NOMO-1 (cell line): ENCODE measurements around the gene RNPS1.
"Not testable (repeated sequence)": the region's sequence is repeated elsewhere in the genome, so short reads cannot be mapped to it uniquely, and the experiment has no call there.

Source experiments
- DNase-seq, 2 experiments: peaks; one replicate each; lab custom pipeline; 2025; ENCODE audit not compliant: unreplicated experiment in 2 of 2; lab: John Stamatoyannopoulos, UW

The RNPS1 gene

DNA sequence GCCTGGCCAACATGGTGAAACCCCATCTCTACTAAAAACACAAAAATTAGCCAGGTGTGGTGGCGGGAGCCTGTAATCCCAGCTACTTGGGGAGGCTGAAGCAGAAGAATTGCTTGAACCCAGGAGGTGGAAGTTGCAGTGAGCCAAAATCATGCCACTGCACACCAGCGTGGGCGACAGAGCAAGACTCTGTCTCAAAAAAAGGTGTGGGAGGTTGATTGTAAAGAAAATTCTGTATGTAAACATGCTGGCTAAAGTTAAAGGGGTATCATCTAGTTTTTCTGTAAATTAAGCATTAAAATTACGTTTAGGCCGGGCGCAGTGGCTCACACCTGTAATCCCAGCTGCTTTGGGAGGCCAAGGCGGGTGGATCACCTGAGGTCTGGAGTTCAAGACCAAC is 9.4 kb downstream of the RNPS1 start:
- not testable (repeated sequence) for DNase-seq

DNA sequence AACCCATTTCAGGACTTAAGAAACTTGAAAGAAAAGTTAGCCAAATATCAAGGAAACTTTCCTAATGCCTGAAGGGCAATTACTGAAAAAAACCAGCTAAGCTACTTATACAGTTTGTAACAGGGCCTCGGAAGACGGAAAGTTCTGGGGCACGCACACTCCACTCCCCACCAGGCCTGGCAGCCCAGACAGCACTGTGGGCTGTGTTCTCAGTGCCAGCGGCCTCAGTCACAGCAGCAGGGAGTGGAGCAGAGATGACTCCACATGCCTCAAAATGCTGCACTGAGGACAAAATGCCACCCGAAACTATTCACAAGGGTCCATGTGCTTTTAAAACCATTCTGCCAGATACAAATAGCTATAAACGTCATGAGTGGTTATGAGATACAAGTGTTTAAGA is 10.2 kb downstream of the RNPS1 start:
- no peak for DNase-seq

DNA sequence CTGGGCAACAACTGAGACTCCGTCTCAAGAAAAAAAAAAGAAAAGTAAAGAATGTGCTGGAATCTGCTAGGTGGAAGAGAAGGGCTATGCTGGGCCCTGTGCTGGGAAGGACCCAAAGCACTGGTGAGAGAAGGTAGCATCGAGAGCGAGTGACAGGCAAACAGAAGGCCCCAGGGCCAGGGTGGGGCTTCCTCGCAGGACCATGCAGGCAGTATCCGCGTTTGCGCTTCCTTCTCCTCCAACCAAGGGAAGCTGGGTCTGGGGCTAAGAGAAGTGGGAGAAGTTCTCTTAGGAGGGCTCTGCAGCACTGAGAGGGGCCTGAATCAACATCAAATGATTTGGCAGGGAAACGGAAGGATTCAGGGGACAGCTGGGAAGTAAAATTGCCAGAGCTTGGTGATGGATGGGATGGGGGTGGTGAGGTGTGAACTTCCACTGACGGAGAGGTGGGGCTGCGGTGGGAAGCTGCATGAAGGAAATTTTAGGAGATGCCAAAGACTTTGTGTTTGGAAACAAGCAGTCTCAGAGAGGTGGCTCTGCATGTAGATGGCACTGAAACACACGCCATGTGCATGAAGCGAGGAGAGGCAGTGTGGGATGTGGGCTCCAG is 11.3 kb downstream of the RNPS1 start:
- DNase-seq = no peak

DNA sequence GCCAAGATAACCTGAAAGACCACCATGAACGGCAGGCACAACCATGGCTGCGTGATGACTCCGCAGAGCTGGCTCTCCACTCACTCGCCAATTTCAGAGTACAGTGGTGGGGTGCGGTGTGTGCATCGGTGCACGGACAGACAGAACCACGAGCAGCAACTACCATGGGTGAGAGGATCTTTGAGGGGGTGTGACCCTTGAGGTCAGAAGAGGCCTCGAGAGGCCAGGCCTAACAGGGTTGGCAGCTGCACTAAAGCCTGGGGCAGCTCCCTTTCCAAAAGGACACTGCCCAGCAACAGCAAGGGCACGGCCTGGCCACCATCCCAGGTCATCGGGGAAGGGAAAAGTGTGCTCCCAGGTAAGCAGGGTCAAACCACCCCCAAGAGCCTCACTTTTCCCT is 14.6 kb downstream of the RNPS1 start:
- DNase-seq = no peak

DNA sequence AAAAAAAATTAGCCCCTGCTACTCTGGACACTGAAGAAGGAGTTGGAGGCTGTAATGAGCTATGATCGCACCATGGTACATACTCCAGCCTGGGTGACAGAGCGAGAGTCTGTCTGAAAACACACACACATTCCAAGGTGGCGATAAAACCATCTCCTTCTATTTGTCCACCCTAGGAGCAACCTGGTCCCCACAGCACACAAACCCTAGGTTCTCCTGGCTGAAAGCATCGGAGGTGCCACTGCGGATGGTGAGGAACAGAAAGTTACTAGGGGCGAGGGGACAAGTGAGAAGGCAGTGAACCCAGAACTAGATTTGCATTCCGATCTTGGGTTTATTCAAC is 15.1 kb downstream of the RNPS1 start:
- no peak for DNase-seq

DNA sequence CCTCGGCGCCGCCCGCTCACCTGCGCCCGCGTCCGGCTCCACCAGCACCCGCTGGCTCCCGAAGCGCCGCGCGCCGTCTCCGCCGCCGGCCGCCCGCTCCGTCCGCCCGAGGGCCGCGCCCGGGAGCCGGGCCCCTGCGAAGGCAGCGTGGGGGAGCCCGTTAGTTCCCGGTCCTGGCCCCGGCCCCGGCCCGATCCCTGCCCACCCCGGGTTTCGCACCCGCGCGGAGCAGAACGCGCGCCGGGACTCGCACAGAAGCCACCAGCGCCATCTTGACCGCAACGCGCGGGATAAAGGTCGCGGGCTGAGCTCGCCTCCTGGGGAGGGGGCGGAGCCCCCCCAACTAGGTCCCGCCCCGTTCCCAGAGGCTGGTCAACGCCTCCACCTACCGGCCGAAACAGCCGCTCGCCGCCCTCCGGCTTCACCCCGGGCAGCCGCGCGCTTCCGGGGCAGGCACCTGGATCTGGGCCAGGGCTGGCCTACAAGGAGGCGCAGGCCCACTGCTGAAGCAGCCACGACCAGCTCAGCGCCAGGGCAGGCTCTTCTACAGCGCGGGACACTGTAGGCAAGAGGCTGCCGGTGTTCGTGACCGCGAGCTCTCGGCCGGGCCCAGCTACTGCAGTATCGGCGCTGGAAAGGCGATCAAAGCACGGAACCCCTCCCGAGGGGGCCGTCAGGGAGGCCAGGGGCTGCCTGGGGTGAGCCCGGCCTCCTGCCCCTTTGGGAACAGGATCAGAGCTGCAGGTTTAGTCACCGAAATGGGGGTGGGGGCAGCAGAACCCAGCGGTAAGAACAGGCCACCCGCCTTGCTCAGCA is 16.4 kb downstream of the RNPS1 start, which contains the start of gene ECI1:
Gene ECI1 (minus strand): TSS at position 292 of the 816 bp plus-strand sequence. CDS start 21 bp downstream, at position 271.
- DNase-seq = peak; percentile 86 to 93

DNA sequence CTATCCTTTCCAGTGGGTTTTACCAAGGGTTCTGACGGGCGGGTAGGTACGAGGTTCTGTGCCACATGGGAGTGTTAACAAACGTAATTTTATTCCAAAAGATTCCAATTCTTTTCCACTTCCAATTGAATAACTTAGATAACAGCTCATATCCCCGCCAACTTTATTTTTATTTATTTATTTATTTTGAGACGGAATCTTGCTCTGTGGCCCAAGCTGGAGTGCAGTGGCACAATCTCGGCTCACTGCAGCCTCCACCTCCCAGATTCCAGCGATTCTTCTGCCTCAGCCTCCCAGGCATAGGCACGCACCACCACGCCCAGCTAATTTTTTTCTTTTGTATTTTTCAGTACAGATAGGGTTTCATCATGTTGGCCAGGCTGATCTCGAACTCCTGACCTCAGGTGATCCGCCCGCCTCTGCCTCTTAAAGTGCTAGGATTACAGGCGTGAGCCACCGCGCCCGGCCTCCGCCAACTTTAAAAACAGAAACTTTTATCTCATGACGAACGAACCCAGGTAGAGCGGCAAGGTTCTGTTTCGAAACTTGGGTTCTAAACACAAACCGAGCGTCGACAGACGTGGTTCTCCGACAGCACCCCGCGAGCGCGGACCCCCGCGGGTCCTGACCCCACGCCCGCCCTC is 17.2 kb downstream of the RNPS1 start:
- peak; percentile 16 to 31 for DNase-seq

DNA sequence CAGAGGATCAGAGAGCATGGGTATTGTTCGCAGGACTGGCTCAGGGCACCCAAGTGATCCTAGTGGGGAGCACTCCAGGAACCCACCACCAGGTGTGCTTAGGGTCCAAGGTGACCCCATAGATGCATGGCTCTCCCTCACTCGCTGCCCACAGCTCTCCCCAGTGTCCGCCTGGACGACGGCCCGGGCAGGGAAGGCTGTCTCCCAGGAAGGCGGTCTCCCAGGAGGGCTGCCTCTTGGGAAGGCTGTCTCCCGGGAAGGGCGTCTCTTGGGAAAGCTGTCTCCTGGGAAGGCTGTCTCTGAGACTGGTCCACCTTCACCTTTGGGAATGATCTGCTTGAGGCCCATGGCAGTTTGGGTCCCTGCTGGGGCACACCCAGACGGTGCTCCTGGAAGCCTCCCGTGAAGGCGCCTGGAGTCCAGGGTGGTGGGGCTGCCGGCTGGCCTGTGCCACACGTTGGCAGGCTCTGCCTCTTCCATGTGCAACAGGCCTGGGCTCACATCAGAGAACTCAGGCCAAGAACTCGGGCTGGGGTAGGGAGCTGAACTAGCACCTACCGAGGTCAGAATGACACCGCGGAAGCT is 21.5 kb downstream of the RNPS1 start:
- DNase-seq = no peak

DNA sequence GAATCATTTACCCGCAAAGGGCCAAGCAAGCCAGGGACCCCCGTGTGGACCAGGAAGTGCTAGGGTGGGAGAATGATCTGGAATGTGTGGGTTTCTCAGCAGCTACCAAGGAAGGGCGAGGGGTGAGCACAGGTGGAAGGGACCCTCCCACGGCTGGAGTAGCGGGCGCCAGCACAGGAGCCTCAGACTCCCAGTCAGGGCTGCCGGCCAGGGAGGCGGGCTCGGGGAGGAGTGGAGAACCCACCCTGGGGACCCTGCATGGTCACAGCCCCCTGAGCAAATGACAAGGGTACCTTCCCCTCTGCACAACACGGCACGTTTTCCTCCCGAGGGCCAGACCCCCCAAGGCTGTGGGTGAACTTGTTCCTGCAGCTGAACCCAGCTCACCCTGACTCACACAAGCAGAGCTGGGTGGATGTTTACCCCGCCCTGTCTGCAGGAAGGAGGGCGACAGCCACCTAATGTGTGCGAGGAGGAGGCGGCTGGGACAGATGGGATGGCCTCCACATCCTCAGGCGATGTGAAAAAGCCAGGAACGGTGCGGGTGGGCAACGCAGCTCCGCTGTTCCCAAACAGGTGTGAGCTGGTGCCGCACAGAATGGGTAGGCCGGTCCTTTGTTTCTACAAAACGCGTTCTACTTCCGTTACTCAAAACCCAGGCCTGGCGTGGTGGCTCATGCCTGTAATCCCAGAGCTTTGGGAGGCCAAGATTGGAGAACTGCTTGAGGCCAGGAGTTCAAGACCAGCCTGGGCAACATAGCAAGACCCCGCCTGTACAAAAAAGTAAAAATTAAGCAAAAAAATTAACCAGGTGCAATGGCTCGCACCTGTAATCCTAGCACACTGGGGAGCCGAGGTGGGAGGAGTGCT is 22.8 kb downstream of the RNPS1 start:
- no peak for DNase-seq

DNA sequence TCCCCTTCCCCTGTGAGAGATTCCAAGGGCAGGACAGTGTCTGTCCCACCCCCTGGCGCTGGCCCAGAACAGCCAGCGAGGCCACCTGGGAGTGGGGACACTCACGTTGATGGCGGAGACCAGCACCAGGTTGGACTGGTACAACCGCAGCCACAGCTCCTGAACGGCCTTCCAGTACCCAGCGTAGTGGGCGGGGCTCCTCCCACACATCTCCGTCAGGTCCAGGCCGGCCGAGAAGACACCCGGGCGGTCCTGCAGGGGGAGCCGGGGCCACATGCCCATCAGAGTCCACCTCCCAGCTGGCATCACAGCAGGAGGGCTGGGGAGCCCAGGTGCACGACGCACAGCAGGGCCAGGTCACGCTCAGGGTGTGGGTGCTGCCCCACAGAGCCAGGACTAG is 23.6 kb downstream of the RNPS1 start:
- DNase-seq = no peak

DNA sequence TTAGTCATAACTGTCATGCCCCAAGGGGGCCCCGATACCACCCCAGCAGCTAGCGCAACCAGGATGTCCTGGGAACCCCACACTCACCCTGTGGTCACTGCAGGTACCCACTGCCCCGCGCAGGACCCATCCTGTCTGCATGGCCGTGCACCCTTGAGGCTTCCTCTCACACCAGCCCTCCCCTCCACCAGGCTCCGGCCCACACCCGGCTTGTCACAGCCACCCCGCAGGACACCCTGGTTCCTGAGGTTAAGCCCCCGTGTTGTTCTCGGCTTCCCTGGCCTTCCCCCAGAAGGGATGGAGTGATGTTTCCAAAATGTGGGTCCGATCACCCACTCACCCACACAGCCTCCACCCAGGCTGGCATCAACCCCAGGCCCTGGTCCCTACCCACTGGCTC is 24.1 kb downstream of the RNPS1 start:
- DNase-seq = no peak

DNA sequence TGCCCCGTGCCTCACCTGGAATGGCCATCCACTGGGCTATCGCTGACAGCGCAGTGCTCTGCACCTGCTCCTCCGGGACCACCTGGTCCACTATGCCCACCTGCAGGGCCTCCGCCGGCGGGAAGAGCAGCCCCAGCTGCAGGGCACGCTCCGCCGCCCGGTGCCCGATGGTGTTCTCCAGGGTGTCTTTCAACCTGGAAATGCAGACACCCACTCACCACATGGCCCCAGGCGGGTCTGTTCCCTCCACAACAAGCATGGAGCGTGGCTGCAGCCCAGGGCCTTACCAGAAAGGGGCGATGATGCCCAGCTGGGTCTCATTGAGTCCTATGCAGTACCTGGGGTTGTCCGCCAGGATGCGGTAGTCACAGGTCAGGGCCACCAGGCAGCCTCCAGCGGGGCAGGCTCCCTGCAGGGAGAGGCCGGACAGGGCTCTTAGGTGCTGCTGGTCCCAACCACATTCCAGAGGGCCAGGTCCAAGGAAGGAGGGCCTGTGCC is 24.8 kb downstream of the RNPS1 start:
- DNase-seq = no peak

DNA sequence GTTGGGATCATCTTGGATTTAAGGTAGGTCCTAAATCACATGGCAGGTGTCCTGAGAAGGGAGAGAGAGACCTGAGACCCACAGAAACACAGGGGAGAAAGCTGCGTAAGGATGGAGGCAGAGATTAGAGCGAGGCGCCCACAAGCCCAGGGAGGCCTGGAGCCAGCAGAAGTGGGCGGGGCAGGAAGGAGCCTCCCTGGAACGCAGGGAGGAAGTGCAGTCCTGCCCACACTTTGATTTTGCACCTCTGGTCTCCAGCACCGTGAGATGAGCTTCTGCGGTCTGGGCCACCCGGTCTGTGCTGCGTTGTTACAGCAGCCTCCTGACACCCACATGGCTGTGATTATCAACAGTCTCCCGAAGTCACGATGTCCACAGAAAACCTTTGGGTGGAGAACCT is 25.3 kb downstream of the RNPS1 start:
- DNase-seq = no peak

DNA sequence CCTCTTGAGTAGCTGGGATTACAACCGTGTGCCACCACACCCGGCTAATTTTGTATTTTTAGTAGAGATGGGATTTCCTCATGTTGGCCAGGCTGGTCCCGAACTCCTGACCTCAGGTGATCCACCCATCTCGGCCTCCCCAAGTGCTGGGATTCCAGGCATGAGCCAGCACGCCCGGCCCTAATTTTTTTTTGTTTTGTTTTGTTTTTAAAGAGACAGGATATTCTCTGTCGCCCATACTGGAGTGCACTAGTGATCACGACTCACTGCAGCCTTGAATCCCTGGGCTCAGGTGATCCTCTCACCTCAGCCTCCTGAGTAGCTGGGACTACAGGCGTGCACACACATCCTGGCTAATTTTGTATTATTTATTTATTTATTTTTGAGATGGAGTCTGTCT is 27.6 kb downstream of the RNPS1 start:
- DNase-seq = not testable (repeated sequence)

DNA sequence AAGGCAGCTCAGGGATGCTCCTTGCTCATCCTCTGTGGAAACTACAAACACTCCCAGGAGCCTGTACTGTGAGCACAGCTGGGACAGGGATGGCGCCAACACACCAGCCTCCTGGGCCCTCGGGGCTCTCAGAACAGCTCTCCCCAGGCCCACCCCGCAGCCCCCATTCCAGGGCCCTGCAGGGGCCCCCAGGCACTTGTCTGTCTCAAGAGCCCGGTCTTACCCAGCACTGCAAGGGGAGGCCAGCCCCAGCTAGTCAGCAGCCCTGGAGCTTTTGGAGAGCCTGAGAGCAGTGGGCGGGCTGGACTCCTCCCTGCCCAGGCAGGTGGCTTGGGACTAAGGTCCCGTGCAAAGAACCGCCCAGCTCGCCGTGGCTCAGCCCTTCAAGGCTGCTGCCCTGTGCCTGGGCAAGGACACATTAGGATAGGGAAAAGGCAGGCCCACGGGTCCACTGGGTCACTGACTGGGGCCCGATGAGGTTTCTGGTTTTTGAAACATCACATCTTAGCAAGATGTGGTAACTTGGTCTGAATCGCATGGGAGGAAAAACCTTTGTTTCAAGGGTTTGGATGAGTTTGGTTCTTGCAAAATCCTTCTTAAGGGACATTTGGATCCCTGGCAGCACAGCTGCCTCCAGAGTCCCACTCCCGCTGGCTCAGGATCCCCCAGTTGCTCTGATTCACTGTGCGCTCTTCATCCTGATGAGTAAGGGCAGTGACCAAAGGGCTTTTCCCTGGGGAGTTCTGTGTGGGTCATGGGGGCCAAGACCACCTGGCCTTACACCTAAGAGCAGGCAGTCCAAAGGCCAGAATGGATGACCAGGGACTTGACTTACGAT is 28.9 kb downstream of the RNPS1 start:
- no peak for DNase-seq

DNA sequence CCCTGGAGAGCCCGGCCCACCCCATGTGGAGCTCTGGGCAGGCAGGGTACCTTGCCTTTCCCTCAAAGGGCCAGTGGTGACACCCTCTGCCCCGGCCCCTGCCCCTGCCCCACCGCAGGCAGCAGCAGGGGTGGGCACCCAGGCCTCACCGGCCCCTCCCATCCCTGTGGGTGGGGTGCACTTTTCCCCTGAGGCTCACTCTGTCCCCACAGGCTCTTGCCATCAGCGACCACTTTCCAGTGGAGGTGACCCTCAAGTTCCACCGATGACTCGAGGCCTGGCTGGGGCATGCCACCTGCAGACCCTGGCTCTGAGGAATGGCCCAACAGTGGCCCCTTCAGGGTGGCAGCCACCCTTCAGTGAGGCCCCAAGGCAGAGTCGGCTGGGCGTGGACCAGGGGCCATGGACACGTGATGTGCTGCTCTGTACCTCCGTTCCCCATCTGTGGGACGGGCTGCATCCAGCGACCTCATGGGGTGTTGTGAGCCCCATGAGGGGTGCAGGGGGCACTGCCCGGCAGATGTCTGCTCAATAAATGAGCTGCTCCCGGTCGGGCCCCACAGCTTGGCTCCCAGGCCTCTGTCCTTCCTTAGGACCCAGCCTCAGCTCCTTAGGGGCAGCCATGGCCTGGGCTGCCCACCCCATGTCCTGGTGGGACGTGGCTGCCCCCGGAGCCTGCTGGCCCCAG is 29.6 kb downstream of the RNPS1 start:
- DNase-seq = no peak

DNA sequence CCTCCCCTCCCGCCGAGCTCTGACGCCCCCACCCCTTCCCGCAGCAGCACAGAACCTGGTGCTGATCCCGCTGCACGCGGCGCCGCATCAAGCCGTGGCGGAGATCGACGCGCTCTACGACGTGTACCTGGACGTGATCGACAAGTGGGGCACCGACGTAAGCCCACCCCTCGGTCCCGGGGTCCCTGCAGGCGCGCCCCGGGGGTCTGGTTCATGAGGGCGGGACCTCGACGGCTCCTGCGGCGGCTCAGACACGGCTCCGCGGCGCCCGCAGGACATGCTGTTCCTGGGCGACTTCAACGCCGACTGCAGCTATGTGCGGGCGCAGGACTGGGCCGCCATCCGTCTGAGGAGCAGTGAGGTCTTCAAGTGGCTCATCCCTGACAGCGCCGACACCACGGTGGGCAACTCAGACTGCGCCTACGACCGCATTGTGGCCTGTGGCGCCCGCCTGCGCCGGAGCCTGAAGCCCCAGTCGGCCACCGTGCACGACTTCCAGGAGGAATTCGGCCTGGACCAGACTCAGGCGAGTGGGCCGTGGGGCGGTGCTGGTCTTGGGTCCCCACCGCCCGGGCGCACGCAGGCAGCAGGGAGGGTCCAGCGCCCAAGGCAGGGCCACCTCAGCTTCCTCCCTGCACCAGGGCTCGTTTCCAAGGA is 30.3 kb downstream of the RNPS1 start:
- no peak for DNase-seq

DNA sequence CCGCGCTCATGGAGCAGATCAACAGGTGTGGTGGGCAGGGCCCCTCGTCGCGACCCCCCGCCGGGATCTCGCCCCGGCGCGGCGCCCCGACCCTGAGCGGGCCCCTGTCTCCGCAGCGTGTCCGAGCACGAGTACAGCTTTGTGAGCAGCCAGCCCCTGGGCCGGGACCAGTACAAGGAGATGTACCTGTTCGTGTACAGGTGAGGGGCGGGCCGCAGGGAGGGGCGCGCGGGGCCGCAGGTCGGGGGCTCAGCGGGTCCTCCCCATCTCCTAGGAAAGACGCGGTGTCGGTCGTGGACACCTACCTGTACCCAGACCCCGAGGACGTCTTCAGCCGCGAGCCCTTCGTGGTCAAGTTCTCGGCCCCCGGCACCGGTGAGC is 30.8 kb downstream of the RNPS1 start:
- DNase-seq = no peak
